Urothelium cell line (cell line): ENCODE data around the gene PPARA.
"Not testable (repeated sequence)": the region's sequence is repeated elsewhere in the genome, so short reads cannot be mapped to it uniquely, and the experiment has no call there.

ENCODE experiments used
- DNase-seq: peaks from one replicate; pipeline ENCODE4 v3.0.0; 2011; ENCODE audit warnings: low spot score, mixed read lengths
- FAIRE-seq: peaks from 2 replicates; lab custom pipeline; 2011; peaks lifted over from hg19 to GRCh38; lab: Jason Lieb, UNC

The PPARA gene

GRCh38 chr22:46240073-46240472, 89.7 kb downstream of the PPARA start:
- DNase-seq (no peak), FAIRE-seq (no peak)

GRCh38 chr22:46240506-46240905, 90.2 kb downstream of the PPARA start:
- FAIRE-seq = no peak
- no peak for DNase-seq

- FAIRE-seq (no peak), DNase-seq (no peak)
Observed at GRCh38 chr22:46240907-46241306, 90.6 kb downstream of the PPARA start.

GRCh38 chr22:46241396-46242007, 91.2 kb downstream of the PPARA start:
- FAIRE-seq = no peak
- no peak for DNase-seq

GRCh38 chr22:46242076-46242475, 91.8 kb downstream of the PPARA start:
- no peak for DNase-seq
- FAIRE-seq = no peak

- DNase-seq = no peak
- FAIRE-seq = no peak
Observed at GRCh38 chr22:46244771-46245170, 94.4 kb downstream of the PPARA start.

GRCh38 chr22:46245511-46245910, 95.2 kb downstream of the PPARA start:
- no peak for FAIRE-seq
- no peak for DNase-seq

GRCh38 chr22:46246178-46246577, 95.9 kb downstream of the PPARA start:
- FAIRE-seq = no peak

GRCh38 chr22:46247443-46247975, 97.2 kb downstream of the PPARA start:
- DNase-seq = no peak
- FAIRE-seq = no peak

More at GRCh38 chr22:46246178-46246577, 95.9 kb downstream of the PPARA start:
- no peak for DNase-seq

- peak; percentile 99 for FAIRE-seq
- DNase-seq = peak; percentile 95
Observed at GRCh38 chr22:46250035-46250782, 99.9 kb downstream of the PPARA start, which contains the start of gene CDPF1. Gene CDPF1 (minus strand): TSS chr22:46250293. CDS start chr22:46248284, 2,009 bp downstream.

GRCh38 chr22:46250783-46251125, 100.4 kb downstream of the PPARA start:
- no peak for DNase-seq
- FAIRE-seq = no peak

GRCh38 chr22:46251266-46251665, 100.9 kb downstream of the PPARA start:
- DNase-seq (no peak), FAIRE-seq (no peak)

- FAIRE-seq = no peak
- DNase-seq = no peak
Observed at GRCh38 chr22:46251816-46252380, 101.6 kb downstream of the PPARA start.

- FAIRE-seq (no peak), DNase-seq (no peak)
Observed at GRCh38 chr22:46256358-46256958, 106.1 kb downstream of the PPARA start.

- FAIRE-seq (no peak), DNase-seq (no peak)
Observed at GRCh38 chr22:46259374-46259773, 109.0 kb downstream of the PPARA start.

- no peak for FAIRE-seq
- DNase-seq = no peak
Observed at GRCh38 chr22:46260038-46260437, 109.7 kb downstream of the PPARA start.

- no peak for DNase-seq
- FAIRE-seq = no peak
Observed at GRCh38 chr22:46262449-46263215, 112.3 kb downstream of the PPARA start.

GRCh38 chr22:46263216-46263590, 112.9 kb downstream of the PPARA start, which contains the start of gene PKDREJ:
Gene PKDREJ (minus strand): TSS chr22:46263343. CDS start chr22:46263322, 21 bp downstream.
- DNase-seq (no peak), FAIRE-seq (no peak)

GRCh38 chr22:46264520-46264919, 114.2 kb downstream of the PPARA start:
- DNase-seq, FAIRE-seq: not testable (repeated sequence)

GRCh38 chr22:46265627-46266026, 115.3 kb downstream of the PPARA start:
- FAIRE-seq, DNase-seq: not testable (repeated sequence)
